Peyer's patch (tissue), 4 donors: Measurements from ENCODE around the gene TGFBR1. TPM values are rescaled to one million over a fixed set of nuclear protein-coding genes. Genes with fewer than 3 reads are reported as not detected.

Experiments
- DNase-seq, 3 donors: peaks; one replicate each; pipeline ENCODE4 v3.0.0-alpha.2; 2017 to 2019
- H3K27ac ChIP-seq, 4 donors: fragments of 200-600 bp; sonication (generic); one replicate each; pipeline ENCODE4 v1.5.1; 2016 to 2019
- H3K27me3 ChIP-seq, 2 donors: fragments of 200-600 bp; sonication (generic); one replicate each; pipeline ENCODE4 v1.5.1; 2019
- H3K36me3 ChIP-seq, 3 donors: fragments of 200-600 bp; sonication (generic); one replicate each; pipeline ENCODE4 v1.5.1; 2016 to 2019
- H3K4me1 ChIP-seq, 4 donors: fragments of 200-600 bp; sonication (generic); one replicate each; pipeline ENCODE4 v1.5.1; 2016 to 2019
- H3K4me3 ChIP-seq, 4 donors: fragments of 200-600 bp; sonication (generic); 1 replicate in 3 of 4; 2 replicates in 1 of 4; pipeline ENCODE4 v1.5.1; 2016 to 2019; ENCODE audit warnings: mild to moderate bottlenecking in 1 of 4
- H3K9me3 ChIP-seq, 4 donors: fragments of 200-600 bp; sonication (generic); one replicate each; pipeline ENCODE4 v1.5.1; 2016 to 2019; ENCODE audit warnings: mild to moderate bottlenecking in 1 of 4
- CTCF ChIP-seq, 6 experiments: fragments of 450-650 bp in 4 of 6; fragments of 200-600 bp in 2 of 6; sonication (generic) in 1 of 6; IDR thresholded peaks; one replicate each; pipeline ENCODE4 v1.5.1; 2017 to 2019; ENCODE audit warnings: antibody characterized with exemption in 6 of 6, mild to moderate bottlenecking in 3 of 6, moderate library complexity in 1 of 6
- POLR2A ChIP-seq, 2 donors: fragments of 450-650 bp; IDR thresholded peaks; one replicate each; pipeline ENCODE4 v1.5.1; 2017; ENCODE audit warnings: antibody characterized with exemption in 2 of 2, mild to moderate bottlenecking in 2 of 2, moderate library complexity in 2 of 2
- total RNA-seq, 4 donors: library from RNA; depleted of rRNA; stranded (reverse); fragments of >200 nt; gene quantifications; one replicate each; pipeline ENCODE4 v1.1.0, GENCODE V29; 2016

TGFBR1 gene
- total RNA-seq, 4 donors from 2014 or later, result 11.6 to 14.4 (median 13.5) TPM

GRCh38 chr9:99069075-99069474 lies 35.8 kb upstream of the TGFBR1 start:
- Histone ChIP-seq H3K27me3 (no peaks in the 10 kb centered on the region), H3K4me3 (no peak overlapping the region), H3K4me1 (no peaks in the 10 kb centered on the region), H3K9me3 (no peaks in the 10 kb centered on the region), H3K27ac (no peak overlapping the region), H3K36me3 (no peaks in the 10 kb centered on the region)
- TF ChIP-seq CTCF (IDR thresholded peaks at IDR 0.05) (no peak), POLR2A (IDR thresholded peaks at IDR 0.05) (no peak)
- DNase-seq, result no peak

- H3K27ac ChIP-seq, result no peak overlapping the region
- DNase-seq, result no peak
- no peaks in the 10 kb centered on the region for H3K4me1 ChIP-seq
- TF ChIP-seq POLR2A (IDR thresholded peaks at IDR 0.05) (no peak), CTCF (IDR thresholded peaks at IDR 0.05) (no peak)
- no peak overlapping the region for H3K4me3 ChIP-seq
- no peaks in the 10 kb centered on the region for H3K9me3 ChIP-seq
- no peaks in the 10 kb centered on the region for H3K27me3 ChIP-seq
- no peaks in the 10 kb centered on the region for H3K36me3 ChIP-seq
Observed at GRCh38 chr9:99069546-99069945, 35.4 kb upstream of the TGFBR1 start.

GRCh38 chr9:99070681-99071080 lies 34.2 kb upstream of the TGFBR1 start:
- TF ChIP-seq POLR2A (IDR thresholded peaks at IDR 0.05) (no peak), CTCF (IDR thresholded peaks at IDR 0.05) (no peak)
- Histone ChIP-seq H3K9me3 (no peaks in the 10 kb centered on the region), H3K36me3 (no peaks in the 10 kb centered on the region), H3K4me1 (no peaks in the 10 kb centered on the region), H3K27me3 (no peaks in the 10 kb centered on the region), H3K27ac (no peak overlapping the region), H3K4me3 (no peak overlapping the region)
- DNase-seq, result no peak

- H3K9me3 ChIP-seq, result no peaks in the 10 kb centered on the region
- H3K4me1 ChIP-seq, result no peaks in the 10 kb centered on the region
- H3K36me3 ChIP-seq, result no peaks in the 10 kb centered on the region
- H3K27me3 ChIP-seq, result no peaks in the 10 kb centered on the region
- no peak overlapping the region for H3K27ac ChIP-seq
- no peak overlapping the region for H3K4me3 ChIP-seq
- no peak for DNase-seq
- no peak for TF ChIP-seq POLR2A (IDR thresholded peaks at IDR 0.05)
- TF ChIP-seq CTCF (IDR thresholded peaks at IDR 0.05), result no peak
Observed at GRCh38 chr9:99071313-99072039, 33.4 kb upstream of the TGFBR1 start.

GRCh38 chr9:99072040-99072394 lies 32.9 kb upstream of the TGFBR1 start:
- no peak for TF ChIP-seq POLR2A (IDR thresholded peaks at IDR 0.05)
- TF ChIP-seq CTCF (IDR thresholded peaks at IDR 0.05), result no peak

GRCh38 chr9:99073347-99073746 lies 31.6 kb upstream of the TGFBR1 start:
- no peaks in the 10 kb centered on the region for H3K36me3 ChIP-seq
- H3K27ac ChIP-seq, result no peak overlapping the region
- no peaks in the 10 kb centered on the region for H3K9me3 ChIP-seq
- H3K4me1 ChIP-seq, result no peaks in the 10 kb centered on the region
- no peak for TF ChIP-seq POLR2A (IDR thresholded peaks at IDR 0.05)
- TF ChIP-seq CTCF (IDR thresholded peaks at IDR 0.05), result no peak
- H3K27me3 ChIP-seq, result no peaks in the 10 kb centered on the region
- no peak for DNase-seq
- no peak overlapping the region for H3K4me3 ChIP-seq

More at GRCh38 chr9:99072040-99072394, 32.9 kb upstream of the TGFBR1 start:
- Histone ChIP-seq H3K4me1 (no peaks in the 10 kb centered on the region), H3K9me3 (no peaks in the 10 kb centered on the region), H3K36me3 (no peaks in the 10 kb centered on the region), H3K27me3 (no peaks in the 10 kb centered on the region), H3K27ac (no peak overlapping the region), H3K4me3 (no peak overlapping the region)
- DNase-seq, result no peak
